OCI-LY7 (cell line): Measurements from ENCODE around the gene LRRC4C. TPM values are rescaled to one million over a fixed set of nuclear protein-coding genes. Genes with fewer than 3 reads are reported as not detected.

Experiments
- BruUV-seq: library from RNA; stranded (reverse); fragments of 400-500 nt; replicated peaks from 2 replicates; lab custom pipeline; 2021; lab: Mats Ljungman, UMichigan
- CTCF ChIA-PET: fragments of 300-600 bp; sonication (Branson Sonifier 250); formaldehyde crosslinking; loops from one replicate; lab custom pipeline; 2022; ENCODE audit warnings: antibody characterized with exemption; ENCODE audit not compliant: unreplicated experiment; lab: Charles Lee
- POLR2A ChIA-PET: fragments of 300-600 bp; sonication (Branson Sonifier 250); formaldehyde crosslinking; loops from one replicate; lab custom pipeline; 2022; ENCODE audit warnings: antibody characterized with exemption; lab: Charles Lee
- DNase-seq: peaks from one replicate; pipeline ENCODE4 v3.0.0-alpha.2; 2015; ENCODE audit warnings: low spot score
- H2AFZ ChIP-seq: fragments of 200-600 bp; sonication (generic), shearing (Covaris generic); 2 replicates; pipeline ENCODE4 v1.6.1; 2014; ENCODE audit warnings: mild to moderate bottlenecking, antibody characterized with exemption, low read length, moderate library complexity
- H3K27ac ChIP-seq: fragments of 200-600 bp; sonication (generic); 2 replicates; pipeline ENCODE4 v1.5.1; 2014; ENCODE audit warnings: mixed run types, low read depth, mild to moderate bottlenecking, moderate library complexity, low read length, inconsistent platforms; ENCODE audit not compliant: poor library complexity, severe bottlenecking
- H3K36me3 ChIP-seq: fragments of 200-600 bp; sonication (generic); 2 replicates; pipeline ENCODE4 v1.6.1; 2014; ENCODE audit warnings: mild to moderate bottlenecking, antibody characterized with exemption, low read length, moderate library complexity, mixed read lengths; ENCODE audit not compliant: insufficient read depth
- H3K4me1 ChIP-seq: fragments of 200-600 bp; sonication (generic); 2 replicates; pipeline ENCODE4 v1.5.1; 2014; ENCODE audit warnings: mild to moderate bottlenecking, low read length; ENCODE audit not compliant: insufficient read depth, poor library complexity, severe bottlenecking
- H3K4me2 ChIP-seq: fragments of 200-600 bp; sonication (generic); 2 replicates; pipeline ENCODE4 v1.6.1; 2014; ENCODE audit warnings: mild to moderate bottlenecking, low read length
- H3K4me3 ChIP-seq: fragments of 200-600 bp; sonication (generic); 2 replicates; pipeline ENCODE4 v1.5.1; 2014; ENCODE audit warnings: mild to moderate bottlenecking, low read depth, low read length; ENCODE audit not compliant: poor library complexity, severe bottlenecking
- H3K79me2 ChIP-seq: fragments of 200-600 bp; sonication (generic); 2 replicates; pipeline ENCODE4 v1.6.1; 2016; ENCODE audit warnings: low read depth, mild to moderate bottlenecking, low read length, moderate library complexity, mixed read lengths; ENCODE audit not compliant: insufficient read depth
- H3K9me2 ChIP-seq: fragments of 200-600 bp; sonication (generic); 2 replicates; pipeline ENCODE4 v1.6.1; 2016; ENCODE audit warnings: mild to moderate bottlenecking, low read length, mixed read lengths; ENCODE audit not compliant: insufficient read depth
- H3K9me3 ChIP-seq: fragments of 200-600 bp; sonication (generic); 2 replicates; pipeline ENCODE4 v1.6.1; 2014; ENCODE audit warnings: mild to moderate bottlenecking, mixed run types, low read length, mixed read lengths
- H4K20me1 ChIP-seq: fragments of 200-600 bp; sonication (generic); 2 replicates; pipeline ENCODE4 v1.6.1; 2014; ENCODE audit warnings: mild to moderate bottlenecking, antibody characterized with exemption, low read length, moderate library complexity, mixed read lengths; ENCODE audit not compliant: insufficient read depth
- CTCF ChIP-seq: fragments of 200-600 bp; sonication (generic); conservative IDR thresholded peaks from 2 replicates; pipeline ENCODE4 v1.5.1; 2014; ENCODE audit warnings: mild to moderate bottlenecking, antibody characterized with exemption, low read length, moderate library complexity, mixed read lengths
- EZH2phosphoT487 ChIP-seq: fragments of 200-600 bp; sonication (generic); IDR thresholded peaks from 2 replicates; pipeline ENCODE4 v1.6.1; 2018; ENCODE audit warnings: low read depth, borderline replicate concordance, mild to moderate bottlenecking, mixed run types, antibody characterized with exemption, low read length, moderate library complexity, mixed read lengths
- intact Hi-C: fragments of 100-400 bp; cut with micrococcal nuclease; formaldehyde crosslinking; loops from one replicate; pipeline ENCODE4 v1.10.0; 2022; ENCODE audit not compliant: unreplicated experiment
- total RNA-seq, 2 experiments: library from RNA; depleted of rRNA in 1 of 2; stranded (reverse); fragments of >200 nt in 1 of 2; shearing (Covaris generic) in 1 of 2; gene quantifications; 2 replicates each; pipeline ENCODE4 v1.2.3, GENCODE V29; 2014 to 2022

The LRRC4C gene
- total RNA-seq, 2 experiments from 2014 or later = not detected

GRCh38 chr11:40306938-40307548 lies 1152.4 kb downstream of the LRRC4C start:
- ChIA-PET POLR2A (interaction anchor here (1.0 kb wide), 1 partner anchor 14 kb away, joined by 4 read pairs; no protein-coding TSS in a partner anchor), CTCF (no interaction called here)
- Histone ChIP-seq H3K36me3 (no peaks in the 10 kb centered on the region), H3K9me2 (no peaks in the 10 kb centered on the region), H3K4me1 (no peaks in the 10 kb centered on the region), H3K4me2 (no peak overlapping the region), H3K4me3 (no peak overlapping the region), H3K27ac (no peak overlapping the region), H4K20me1 (no peaks in the 10 kb centered on the region), H3K9me3 (no peaks in the 10 kb centered on the region), H2AFZ (no peak overlapping the region), H3K79me2 (no peaks in the 10 kb centered on the region)
- BruUV-seq = no TSS peak
- DNase-seq = peak; percentile 26
- intact Hi-C loops = loop anchor here (2.0 to 10.0 kb wide), 2 partner anchors 898 to 1124 kb away; no protein-coding TSS in a partner anchor
- TF ChIP-seq EZH2phosphoT487 (no peak), CTCF (peak; percentile 80)

- Histone ChIP-seq H3K4me3 (no peak overlapping the region), H3K36me3 (no peaks in the 10 kb centered on the region), H3K27ac (no peak overlapping the region), H3K9me2 (no peaks in the 10 kb centered on the region), H3K4me2 (no peak overlapping the region), H4K20me1 (no peaks in the 10 kb centered on the region), H3K79me2 (no peaks in the 10 kb centered on the region), H2AFZ (no peak overlapping the region), H3K9me3 (no peaks in the 10 kb centered on the region), H3K4me1 (no peaks in the 10 kb centered on the region)
- no TSS peak for BruUV-seq
- ChIA-PET POLR2A (interaction anchor here (0.6 kb wide), 1 partner anchor 1157 kb away, joined by 3 read pairs; the partner anchor contains the start of gene LRRC4C), CTCF (no interaction called here)
- intact Hi-C loops = loop anchor here (10.0 kb wide), 1 partner anchor 902 kb away; no protein-coding TSS in a partner anchor
- TF ChIP-seq CTCF = no peak
- TF ChIP-seq EZH2phosphoT487 = no peak
- no peak for DNase-seq
These were observed 1156.8 kb downstream of the LRRC4C start for GRCh38 chr11:40302669-40303068.

GRCh38 chr11:40295466-40295865 lies 1164.0 kb downstream of the LRRC4C start:
- Histone ChIP-seq H3K9me3 (no peaks in the 10 kb centered on the region), H4K20me1 (no peaks in the 10 kb centered on the region), H3K4me2 (no peak overlapping the region), H3K79me2 (no peaks in the 10 kb centered on the region), H3K36me3 (no peaks in the 10 kb centered on the region), H3K27ac (no peak overlapping the region), H3K4me1 (no peaks in the 10 kb centered on the region), H3K4me3 (no peak overlapping the region), H2AFZ (no peak overlapping the region), H3K9me2 (no peaks in the 10 kb centered on the region)
- TF ChIP-seq CTCF (no peak), EZH2phosphoT487 (no peak)
- intact Hi-C loops = no loop called here
- ChIA-PET CTCF (no interaction called here), POLR2A (no interaction called here)
- BruUV-seq = no TSS peak
- DNase-seq = no peak
